Measurements from ENCODE around the gene MRGPRG. TPM values are rescaled to one million over a fixed set of nuclear protein-coding genes. Genes with fewer than 3 reads are reported as not detected.
"Not testable (repeated sequence)": the region's sequence is repeated elsewhere in the genome, so short reads cannot be mapped to it uniquely, and the experiment has no call there.

The MRGPRG gene
- total and polyA plus RNA-seq, 5 experiments from 2014 or later: not detected

DNA sequence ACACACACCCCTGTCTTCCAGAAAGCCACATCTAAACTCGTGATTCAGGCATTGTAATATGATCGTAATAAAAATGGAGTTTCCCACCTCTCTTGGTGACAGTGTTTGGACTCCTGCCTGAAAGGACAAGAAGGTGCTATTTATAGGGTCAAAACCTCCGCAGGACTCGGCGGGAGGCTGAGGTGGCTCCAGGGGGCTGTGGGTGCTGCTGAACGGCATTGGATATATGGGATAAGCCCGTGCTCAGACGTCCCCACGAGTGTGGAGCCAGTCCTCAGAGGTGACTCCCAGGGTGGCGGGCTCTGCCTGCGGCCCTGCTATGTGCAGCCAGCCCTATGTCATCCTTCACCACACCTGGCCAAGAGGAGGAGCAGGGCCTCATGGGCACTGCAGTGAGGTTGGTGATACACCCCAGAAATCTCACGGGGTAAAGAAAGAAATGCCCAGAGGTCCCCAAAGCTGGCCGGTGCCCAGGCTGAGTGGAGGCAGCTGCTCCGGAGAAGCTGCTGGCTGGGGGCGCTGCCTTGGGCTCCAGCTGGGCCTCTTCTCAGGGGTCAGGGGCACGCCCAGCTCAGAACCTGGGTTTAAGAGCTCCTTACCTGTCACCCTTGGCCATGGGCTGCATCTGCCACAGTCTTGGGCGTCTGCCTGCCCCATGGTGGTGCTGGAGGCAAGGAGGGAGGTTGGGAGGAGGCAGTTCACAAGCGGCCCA is 48.4 kb downstream of the MRGPRG start:
- Mint-ChIP-seq H3K27ac (peak overlapping the region in 9 of 10 donors; percentile 13 to 88 (median 80)), H3K27me3 (peaks cover 0 to 11% (median 2%) of the 10 kb centered on the region in 5 donors), H3K4me1 (peaks cover 25 to 44% (median 34%) of the 10 kb centered on the region in 4 donors), H3K9me3 (no peaks in the 10 kb centered on the region), H3K36me3 (no peaks in the 10 kb centered on the region), H3K4me3 (peak overlapping the region; percentile 73 to 96 (median 81))
- peak in 1 of 10 donors; percentile 38 for DNase-seq
- ATAC-seq: peak in 1 of 2 donors; percentile 12
- POLR2A ChIA-PET: interaction anchor here (0.6 kb wide), 1 partner anchor 876 kb away, joined by 4 read pairs; no protein-coding TSS in a partner anchor

DNA sequence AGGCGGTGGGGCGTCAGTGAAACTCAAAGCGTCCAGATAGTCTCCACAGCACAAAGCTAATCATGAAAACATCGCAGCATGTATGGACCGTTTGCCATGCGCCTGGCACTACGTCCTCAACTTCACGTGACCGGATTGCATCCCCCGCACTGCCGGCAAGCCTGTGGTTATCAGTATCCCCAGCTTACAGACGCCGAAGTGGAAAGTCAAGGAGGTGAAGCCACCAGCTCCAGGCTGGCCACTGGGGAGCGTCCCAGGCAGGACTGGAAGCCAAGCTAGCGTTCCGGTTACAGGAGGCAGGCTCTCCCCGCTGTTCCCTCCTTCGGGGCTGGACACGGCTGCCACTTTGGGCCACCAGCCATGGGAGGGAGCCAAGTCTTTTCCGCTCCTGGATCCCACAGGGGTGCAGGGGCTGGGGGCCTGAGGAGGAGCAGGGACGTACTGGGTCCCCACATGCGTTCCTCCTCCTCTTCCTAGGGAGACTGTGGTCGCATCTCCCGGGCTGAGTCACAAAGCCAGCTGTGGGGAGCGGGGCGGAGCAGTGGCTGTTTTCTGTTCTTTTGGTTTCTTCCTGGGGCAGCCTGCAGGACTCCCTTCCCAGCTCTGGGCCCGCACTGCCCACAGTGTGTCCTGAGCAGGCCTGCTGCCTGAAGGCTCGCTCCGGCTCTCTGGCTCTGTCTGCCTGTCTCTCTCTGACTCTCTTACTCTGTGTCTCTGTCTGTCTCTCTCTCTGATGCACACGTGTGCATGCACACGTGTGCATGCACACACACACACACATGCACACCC is 49.2 kb downstream of the MRGPRG start:
- H3K4me1 Mint-ChIP-seq: peaks cover 25 to 44% (median 34%) of the 10 kb centered on the region in 4 donors
- peak in 1 of 10 donors; percentile 49 for DNase-seq
- H3K9me3 Mint-ChIP-seq: no peaks in the 10 kb centered on the region
- ATAC-seq: peak; percentile 11 to 22
- no peaks in the 10 kb centered on the region for H3K36me3 Mint-ChIP-seq
- peak overlapping the region; percentile 22 to 90 (median 68) for H3K27ac Mint-ChIP-seq
- peaks cover 0 to 11% (median 2%) of the 10 kb centered on the region in 5 donors for H3K27me3 Mint-ChIP-seq
- POLR2A ChIA-PET: interaction anchor here (0.7 kb wide), 1 partner anchor 18 kb away, joined by 5 read pairs; no protein-coding TSS in a partner anchor
- H3K4me3 Mint-ChIP-seq: peak overlapping the region; percentile 73 to 96 (median 81)

DNA sequence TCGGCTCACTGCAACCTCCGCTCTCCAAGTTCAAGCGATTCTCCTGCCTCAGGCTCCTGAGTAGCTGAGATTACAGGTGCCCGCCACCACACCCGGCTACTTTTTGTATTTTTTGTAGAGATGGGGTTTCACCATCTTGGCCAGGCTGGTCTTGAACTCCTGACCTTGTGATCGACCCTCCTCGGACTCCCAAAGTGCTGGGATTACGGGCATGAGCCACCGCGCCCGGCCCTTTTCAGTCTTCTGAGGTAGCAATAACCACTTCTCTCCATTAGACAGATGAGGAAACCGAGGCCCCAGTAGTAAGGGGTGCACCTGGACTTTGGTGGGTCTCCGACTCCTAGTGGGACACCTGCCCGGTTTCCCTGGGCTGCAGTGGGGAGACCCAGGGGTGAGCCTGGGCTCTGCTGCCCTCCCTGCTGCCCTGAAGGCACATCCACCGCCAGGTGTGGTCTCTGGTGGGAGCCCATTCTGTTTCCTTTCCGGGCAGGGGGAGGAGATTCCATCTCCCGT is 49.8 kb downstream of the MRGPRG start:
- not testable (repeated sequence) for ATAC-seq, H3K9me3 Mint-ChIP-seq, H3K36me3 Mint-ChIP-seq
- Mint-ChIP-seq H3K4me3 (peak overlapping the region; percentile 73 to 96 (median 81)), H3K4me1 (peaks cover 27 to 47% (median 36%) of the 10 kb centered on the region in 4 donors), H3K27me3 (peaks cover 0 to 11% (median 2%) of the 10 kb centered on the region in 5 donors), H3K27ac (peak overlapping the region in 6 of 10 donors; percentile 22 to 71 (median 55))
- POLR2A ChIA-PET: interaction anchor here (0.7 kb wide), 1 partner anchor 18 kb away, joined by 5 read pairs; no protein-coding TSS in a partner anchor
- peak in 1 of 10 donors; percentile 41 for DNase-seq

Other genes starting within 250 kb of the MRGPRG start
- gene NAP1L4, start 226.5 kb downstream of the MRGPRG start, total RNA-seq: 100 to 1,000 TPM; 455 to 471 TPM
- gene NAP1L4, start 226.5 kb downstream of the MRGPRG start, polyA plus RNA-seq: 100 to 1,000 TPM; 169 to 207 (median 201) TPM
- gene CARS1, start 161.4 kb downstream of the MRGPRG start, total RNA-seq: 100 to 1,000 TPM; 131 TPM
- 10 to 100 TPM; 31.4 to 70.2 (median 60.0) TPM for gene CARS1, start 161.4 kb downstream of the MRGPRG start, polyA plus RNA-seq
- 10 to 100 TPM; 17.8 to 18.3 TPM for gene OSBPL5, start 53.5 kb downstream of the MRGPRG start, total RNA-seq
- 1 to 10 TPM; 4.4 to 5.5 (median 4.5) TPM for gene OSBPL5, start 53.5 kb downstream of the MRGPRG start, polyA plus RNA-seq
- not detected for gene MRGPRE, start 13.6 kb upstream of the MRGPRG start, total RNA-seq
- gene MRGPRE, start 13.6 kb upstream of the MRGPRG start, polyA plus RNA-seq: not detected
- gene ZNF195, start 160.3 kb upstream of the MRGPRG start, total RNA-seq: 10 to 100 TPM; 43.4 to 46.0 TPM
- 10 to 100 TPM; 17.0 to 24.0 (median 21.7) TPM for gene ZNF195, start 160.3 kb upstream of the MRGPRG start, polyA plus RNA-seq